Measurements from ENCODE around the gene TBC1D10B. TPM values are rescaled to one million over a fixed set of nuclear protein-coding genes. Genes with fewer than 3 reads are reported as not detected.

Gene TBC1D10B
- total and polyA plus RNA-seq, 2 experiments from 2014 or later, result 29.3 to 37.9 TPM

DNA sequence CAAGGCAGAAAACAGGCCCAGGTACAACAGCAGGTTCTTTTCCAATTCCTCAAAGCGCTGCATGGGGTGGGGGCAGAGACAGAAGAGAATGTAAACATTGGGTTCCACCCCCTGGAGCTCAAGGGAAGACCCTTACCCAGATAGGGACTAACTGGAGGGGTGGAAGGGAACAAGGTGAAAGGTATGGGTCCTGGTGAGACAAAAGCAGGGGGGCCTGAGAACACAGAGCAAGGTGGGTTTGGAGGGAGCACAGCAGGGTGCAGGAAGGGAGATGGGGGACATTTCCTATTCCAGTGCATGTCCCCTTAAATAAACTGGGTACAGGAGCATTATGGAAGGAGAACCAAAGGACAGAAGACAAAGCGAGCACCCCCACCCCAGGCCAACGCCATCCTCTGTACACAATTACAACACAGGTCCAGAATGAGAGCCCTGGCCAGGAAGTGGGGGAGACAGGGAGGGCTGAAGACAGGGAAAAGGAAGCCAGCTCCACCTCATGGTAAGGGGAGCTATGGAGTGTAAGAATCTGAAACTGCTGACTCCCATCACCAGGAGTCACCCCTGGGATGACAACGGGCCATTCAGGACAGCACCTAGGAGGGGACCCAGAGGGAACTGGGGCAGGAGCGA, 13.1 kb downstream of the TBC1D10B start:
- no peaks in the 10 kb centered on the region for H3K36me3 ChIP-seq (replicated peaks; ENCODE audit: insufficient read depth, low read depth)
- H4K20me1 ChIP-seq (ENCODE audit: insufficient read depth, poor library complexity, severe bottlenecking), result no peaks in the 10 kb centered on the region
- no peak overlapping the region for H3K4me3 ChIP-seq
- no peaks in the 10 kb centered on the region for H3K9me2 ChIP-seq (replicated peaks; ENCODE audit: insufficient read depth)
- no peak overlapping the region for H2AFZ ChIP-seq
- peak; percentile 6 for DNase-seq (ENCODE audit: low spot score)
- H3K27ac ChIP-seq, result peak overlapping the region; percentile 23
- peaks cover 13% of the 10 kb centered on the region for H3K4me1 ChIP-seq (ENCODE audit: insufficient read depth)
- no peak for TF ChIP-seq EZH2 (IDR thresholded peaks at IDR 0.05; ENCODE audit: borderline replicate concordance)
- TF ChIP-seq, protein P1, sequence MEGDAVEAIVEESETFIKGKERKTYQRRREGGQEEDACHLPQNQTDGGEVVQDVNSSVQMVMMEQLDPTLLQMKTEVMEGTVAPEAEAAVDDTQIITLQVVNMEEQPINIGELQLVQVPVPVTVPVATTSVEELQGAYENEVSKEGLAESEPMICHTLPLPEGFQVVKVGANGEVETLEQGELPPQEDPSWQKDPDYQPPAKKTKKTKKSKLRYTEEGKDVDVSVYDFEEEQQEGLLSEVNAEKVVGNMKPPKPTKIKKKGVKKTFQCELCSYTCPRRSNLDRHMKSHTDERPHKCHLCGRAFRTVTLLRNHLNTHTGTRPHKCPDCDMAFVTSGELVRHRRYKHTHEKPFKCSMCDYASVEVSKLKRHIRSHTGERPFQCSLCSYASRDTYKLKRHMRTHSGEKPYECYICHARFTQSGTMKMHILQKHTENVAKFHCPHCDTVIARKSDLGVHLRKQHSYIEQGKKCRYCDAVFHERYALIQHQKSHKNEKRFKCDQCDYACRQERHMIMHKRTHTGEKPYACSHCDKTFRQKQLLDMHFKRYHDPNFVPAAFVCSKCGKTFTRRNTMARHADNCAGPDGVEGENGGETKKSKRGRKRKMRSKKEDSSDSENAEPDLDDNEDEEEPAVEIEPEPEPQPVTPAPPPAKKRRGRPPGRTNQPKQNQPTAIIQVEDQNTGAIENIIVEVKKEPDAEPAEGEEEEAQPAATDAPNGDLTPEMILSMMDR (IDR thresholded peaks at IDR 0.05; ENCODE audit: poor library complexity), result no peak
- no peak for TF ChIP-seq EZH2phosphoT487 (IDR thresholded peaks at IDR 0.05; ENCODE audit: low read depth, severe bottlenecking, unreplicated experiment)
- no peaks in the 10 kb centered on the region for H3K27me3 ChIP-seq
- H3K4me2 ChIP-seq, result no peak overlapping the region
- 82% methylated on average over 5 of the region's 5 CpGs for WGBS (ENCODE audit: low lambda C conversion rate, missing lambda C conversion rate)
- H3K79me2 ChIP-seq, result peaks cover 40% of the 10 kb centered on the region
- H3K9me3 ChIP-seq (ENCODE audit: low read depth), result no peaks in the 10 kb centered on the region

- H3K27me3 ChIP-seq, result no peaks in the 10 kb centered on the region
- H3K27ac ChIP-seq, result peak overlapping the region; percentile 97
- no peaks in the 10 kb centered on the region for H3K9me3 ChIP-seq (ENCODE audit: low read depth)
- DNase-seq (ENCODE audit: low spot score), result no peak
- no peaks in the 10 kb centered on the region for H3K9me2 ChIP-seq (replicated peaks; ENCODE audit: insufficient read depth)
- peaks cover 34% of the 10 kb centered on the region for H3K79me2 ChIP-seq
- WGBS (ENCODE audit: low lambda C conversion rate, missing lambda C conversion rate), result 96% methylated on average over 12 of the region's 12 CpGs
- no peak overlapping the region for H3K4me3 ChIP-seq
- TF ChIP-seq, protein P1 (IDR thresholded peaks at IDR 0.05; ENCODE audit: poor library complexity), result no peak
- TF ChIP-seq EZH2 (IDR thresholded peaks at IDR 0.05; ENCODE audit: borderline replicate concordance), result no peak
- no peak for TF ChIP-seq EZH2phosphoT487 (IDR thresholded peaks at IDR 0.05; ENCODE audit: low read depth, severe bottlenecking, unreplicated experiment)
- H3K4me1 ChIP-seq (ENCODE audit: insufficient read depth), result peaks cover 13% of the 10 kb centered on the region
- peak overlapping the region; percentile 82 for H3K4me2 ChIP-seq
- H2AFZ ChIP-seq, result no peak overlapping the region
- H4K20me1 ChIP-seq (ENCODE audit: insufficient read depth, poor library complexity, severe bottlenecking), result no peaks in the 10 kb centered on the region
- H3K36me3 ChIP-seq (replicated peaks; ENCODE audit: insufficient read depth, low read depth), result no peaks in the 10 kb centered on the region
These were observed 13.8 kb downstream of the TBC1D10B start for GRCh38 chr16:30356401-30357084.

DNA sequence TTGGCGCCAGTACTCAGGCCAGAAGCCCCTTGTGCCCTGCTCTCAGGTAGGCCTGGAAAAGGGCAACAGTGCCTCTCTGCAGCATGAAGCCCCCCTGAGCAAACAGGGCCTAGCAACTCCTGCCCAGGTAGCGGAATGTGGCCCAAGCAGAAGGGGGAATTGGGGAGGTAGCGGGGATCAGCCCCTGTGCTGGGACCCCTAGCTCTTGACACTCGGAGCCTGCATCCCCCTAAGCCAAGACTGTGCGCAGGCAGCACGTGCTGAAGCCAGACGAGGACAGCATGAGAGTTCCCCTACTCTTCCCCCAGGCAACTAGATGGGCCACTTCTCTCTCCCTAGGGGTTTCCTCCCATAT, 14.4 kb downstream of the TBC1D10B start:
- Histone ChIP-seq H3K79me2 (peaks cover 30% of the 10 kb centered on the region), H3K36me3 (replicated peaks; ENCODE audit: insufficient read depth, low read depth) (no peaks in the 10 kb centered on the region), H3K4me3 (peak overlapping the region; percentile 24), H4K20me1 (ENCODE audit: insufficient read depth, poor library complexity, severe bottlenecking) (no peaks in the 10 kb centered on the region), H3K27me3 (no peaks in the 10 kb centered on the region), H3K9me2 (replicated peaks; ENCODE audit: insufficient read depth) (no peaks in the 10 kb centered on the region), H3K9me3 (ENCODE audit: low read depth) (no peaks in the 10 kb centered on the region), H3K27ac (peak overlapping the region; percentile 97), H3K4me2 (peak overlapping the region; percentile 82), H3K4me1 (ENCODE audit: insufficient read depth) (peaks cover 14% of the 10 kb centered on the region), H2AFZ (peak overlapping the region; percentile 46)
- no peak for TF ChIP-seq EZH2phosphoT487 (IDR thresholded peaks at IDR 0.05; ENCODE audit: low read depth, severe bottlenecking, unreplicated experiment)
- no peak for TF ChIP-seq EZH2 (IDR thresholded peaks at IDR 0.05; ENCODE audit: borderline replicate concordance)
- TF ChIP-seq, protein P1 (IDR thresholded peaks at IDR 0.05; ENCODE audit: poor library complexity), result no peak
- WGBS (ENCODE audit: low lambda C conversion rate, missing lambda C conversion rate), result 64% methylated on average over 7 of the region's 7 CpGs
- no peak for DNase-seq (ENCODE audit: low spot score)

Measured in hepatocyte (in vitro differentiated cells).